NCI-H1048 (cell line): ENCODE measurements around the gene CDCA5.

ENCODE experiments used
- DNase-seq: peaks from one replicate; lab custom pipeline; 2025; lab: John Stamatoyannopoulos, UW

CDCA5 gene

DNA sequence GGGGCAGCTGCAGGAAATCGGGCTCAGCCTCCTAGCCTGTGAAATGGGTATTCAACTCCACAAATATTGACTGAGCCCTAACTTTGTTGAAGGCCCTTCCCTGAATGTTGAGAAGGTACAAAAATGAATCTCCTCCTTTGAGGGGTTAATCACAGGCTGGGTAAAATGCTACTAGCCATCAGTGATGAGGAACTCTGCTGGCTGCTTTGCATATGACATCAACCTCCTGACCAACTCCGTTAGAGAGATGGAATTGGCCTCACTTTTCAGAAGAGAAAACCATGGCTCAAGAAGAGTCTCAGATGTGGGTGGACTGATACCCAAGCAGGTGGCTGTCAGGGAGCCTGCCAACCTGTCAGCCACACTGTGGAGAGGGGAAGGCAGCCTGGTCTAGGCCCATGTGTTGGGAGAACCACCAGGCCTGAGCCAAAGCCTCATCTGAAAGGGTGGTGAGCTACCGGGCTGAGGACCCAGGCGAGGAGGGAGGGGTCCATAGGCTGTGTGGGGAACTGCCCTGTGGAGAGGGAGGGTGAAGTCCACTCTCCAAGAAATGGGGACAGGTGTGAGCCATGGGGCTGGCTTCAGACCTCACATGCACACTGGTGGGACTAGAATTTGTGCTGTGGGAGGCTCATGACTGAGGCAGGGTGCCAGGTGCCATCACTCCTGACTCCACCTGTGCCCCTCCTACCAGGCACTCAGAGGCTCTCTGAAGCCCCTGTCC is 11.8 kb downstream of the CDCA5 start:
- no peak for DNase-seq

DNA sequence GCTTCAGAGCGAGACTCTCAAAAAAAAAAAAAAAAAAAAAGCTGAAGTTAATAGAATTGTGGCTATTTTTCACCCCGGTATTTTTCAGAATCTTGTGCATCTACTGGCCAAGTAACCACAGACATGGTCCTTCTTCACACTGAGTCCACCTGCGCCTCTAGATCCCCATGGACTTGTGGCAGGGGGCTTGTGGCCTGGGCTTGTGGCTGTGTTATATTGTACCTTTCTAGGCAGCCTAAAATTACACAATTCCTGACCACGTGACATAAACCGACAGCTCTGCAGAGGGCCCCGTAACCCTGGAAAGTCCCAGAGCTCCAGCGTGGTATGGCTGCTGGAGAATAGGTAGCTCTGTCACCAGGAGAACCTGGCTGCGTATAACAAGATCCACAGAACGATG is 14.6 kb downstream of the CDCA5 start:
- no peak for DNase-seq

DNA sequence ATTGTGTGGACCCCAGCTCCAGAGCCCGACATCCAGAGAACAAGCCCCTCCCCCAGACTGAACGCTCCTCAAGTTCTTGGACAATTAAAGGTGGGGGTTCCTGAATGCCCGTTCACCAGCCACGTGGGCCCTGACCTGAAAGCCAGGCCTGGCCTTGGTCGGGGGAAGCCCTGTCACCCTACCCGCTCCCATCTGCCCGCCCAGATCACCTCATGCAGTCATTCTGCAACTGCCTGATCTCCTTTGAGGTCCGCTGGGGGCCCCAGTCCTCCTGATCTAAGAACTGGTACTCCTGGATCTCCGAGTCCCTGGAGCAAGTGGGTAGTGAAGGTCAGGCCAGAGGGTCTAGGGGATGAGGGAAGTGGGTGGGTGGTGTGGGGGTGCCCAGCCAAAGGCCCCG is 16.4 kb downstream of the CDCA5 start:
- no peak for DNase-seq

DNA sequence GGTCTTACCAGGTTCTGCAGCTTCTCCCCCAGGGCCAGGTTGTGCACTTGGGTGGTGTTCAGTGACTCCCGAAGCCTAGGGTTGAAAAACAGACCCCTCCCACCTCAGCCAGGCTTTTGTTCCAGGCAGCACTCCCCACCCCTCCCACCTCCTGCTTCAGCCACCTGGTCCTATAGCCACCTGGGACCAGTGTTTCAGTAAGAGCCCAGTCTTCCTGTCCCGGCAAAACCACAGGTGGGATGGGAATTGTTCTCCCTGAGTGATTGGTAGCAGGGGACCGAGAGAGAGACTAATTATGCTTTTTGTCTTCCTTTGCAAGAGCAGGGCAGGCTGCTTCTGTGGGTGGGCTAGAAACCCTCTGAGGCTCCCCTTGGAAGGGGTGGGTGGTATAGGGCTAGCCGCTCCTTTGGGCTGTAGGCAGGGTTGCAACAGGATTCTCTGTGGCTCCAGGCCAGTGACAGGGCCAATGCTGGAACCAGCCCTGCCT is 17.0 kb downstream of the CDCA5 start:
- DNase-seq = no peak

DNA sequence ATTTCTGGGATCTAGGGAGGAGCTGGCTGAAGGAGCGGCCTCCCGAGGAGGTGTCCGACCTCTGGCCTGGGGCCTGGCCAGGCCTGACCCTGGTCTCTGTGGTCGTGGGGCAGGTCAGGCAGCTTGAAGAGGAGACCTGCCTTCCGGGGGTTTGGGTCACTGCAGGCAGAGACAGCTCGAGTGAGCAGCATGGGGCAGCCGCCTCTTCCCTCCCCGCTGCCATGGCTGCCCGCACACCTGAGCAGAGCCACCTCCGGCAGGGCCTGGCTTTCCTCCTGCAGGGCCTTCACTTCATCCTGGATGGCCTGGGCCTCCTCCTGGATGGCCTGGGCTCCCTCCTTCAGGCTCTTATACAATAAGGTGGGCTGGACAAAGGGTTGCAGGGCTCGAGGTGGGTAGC is 17.5 kb downstream of the CDCA5 start:
- no peak for DNase-seq

DNA sequence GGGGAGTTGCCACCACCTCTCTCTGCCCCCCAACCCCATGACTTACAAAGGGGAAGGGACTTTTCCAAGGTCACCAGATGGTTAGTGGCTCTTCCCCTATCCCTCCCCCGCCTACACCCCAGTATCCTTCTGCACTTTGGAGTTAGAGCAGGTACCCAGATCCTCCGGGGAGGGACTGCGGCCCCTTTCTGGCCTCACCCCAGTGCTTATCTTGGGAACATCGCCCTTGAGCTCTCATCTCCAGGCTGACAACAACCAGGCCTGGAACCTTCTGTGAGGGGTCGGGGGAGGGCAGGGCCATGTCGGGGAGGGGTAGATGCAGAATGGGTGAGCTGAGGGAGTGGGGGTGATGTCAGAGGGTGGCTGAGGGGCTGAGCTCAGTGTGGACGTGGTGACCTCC is 18.0 kb downstream of the CDCA5 start:
- no peak for DNase-seq

DNA sequence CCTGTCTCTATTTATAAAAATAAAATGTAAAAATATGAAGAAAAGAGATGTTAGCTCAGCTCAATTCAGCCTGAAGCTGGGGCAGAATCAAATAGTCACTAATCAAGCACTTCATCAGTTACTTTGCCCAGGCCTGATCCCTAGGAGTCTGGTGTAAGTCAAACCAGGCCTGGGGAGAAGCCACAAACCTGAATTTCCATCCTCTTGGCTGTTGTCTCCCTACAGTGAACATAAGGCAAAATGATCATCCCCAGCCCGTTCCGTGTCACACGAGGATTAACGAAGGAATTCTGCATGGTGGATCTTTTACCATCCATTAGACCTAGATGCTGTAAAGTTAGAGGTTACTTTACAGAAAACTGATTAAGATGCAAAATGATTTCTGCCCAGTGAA is 19.0 kb downstream of the CDCA5 start:
- no peak for DNase-seq

DNA sequence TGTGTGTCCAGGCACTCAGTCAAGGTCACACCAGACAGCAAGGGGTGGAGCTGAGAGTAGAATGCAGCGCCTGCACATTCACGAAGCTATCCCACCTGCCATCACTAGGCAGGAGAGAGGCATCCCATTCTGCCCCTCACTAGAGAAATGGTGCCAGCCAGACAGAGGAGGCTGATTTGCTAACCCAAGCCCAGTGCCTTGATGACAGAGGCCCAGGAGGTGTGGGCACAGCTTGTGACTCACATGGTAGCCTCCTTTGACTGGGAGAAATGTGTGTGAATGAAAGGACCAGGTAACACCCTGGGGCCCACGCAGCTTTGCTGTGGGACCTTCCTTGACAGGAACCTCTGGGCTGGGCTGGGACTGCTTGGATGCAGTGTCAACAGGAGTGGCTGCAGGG is 20.3 kb downstream of the CDCA5 start:
- DNase-seq = no peak

DNA sequence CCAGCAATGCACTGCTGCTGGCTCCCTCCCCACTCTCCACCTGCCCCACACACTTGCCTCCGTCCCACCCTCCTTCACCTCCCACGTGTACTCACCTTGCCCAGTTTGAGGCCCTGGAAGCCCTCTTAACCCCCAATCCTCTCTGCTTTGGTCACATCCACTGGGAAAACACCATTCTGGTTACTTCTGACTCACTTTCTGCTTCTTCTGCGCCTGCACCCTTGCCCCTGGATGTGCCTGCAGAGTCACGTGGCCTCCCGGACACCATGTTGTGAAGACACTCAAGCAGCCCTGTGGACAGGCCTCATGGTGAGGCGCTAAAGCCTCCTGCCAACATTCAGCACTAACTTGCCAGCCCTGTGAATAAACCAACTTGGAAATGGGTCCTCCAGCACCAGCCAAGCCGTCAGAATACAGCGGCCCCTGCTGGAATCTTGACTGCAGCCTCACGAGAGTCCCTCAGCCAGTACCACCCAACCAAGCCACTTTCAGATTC is 22.9 kb downstream of the CDCA5 start:
- DNase-seq = no peak

DNA sequence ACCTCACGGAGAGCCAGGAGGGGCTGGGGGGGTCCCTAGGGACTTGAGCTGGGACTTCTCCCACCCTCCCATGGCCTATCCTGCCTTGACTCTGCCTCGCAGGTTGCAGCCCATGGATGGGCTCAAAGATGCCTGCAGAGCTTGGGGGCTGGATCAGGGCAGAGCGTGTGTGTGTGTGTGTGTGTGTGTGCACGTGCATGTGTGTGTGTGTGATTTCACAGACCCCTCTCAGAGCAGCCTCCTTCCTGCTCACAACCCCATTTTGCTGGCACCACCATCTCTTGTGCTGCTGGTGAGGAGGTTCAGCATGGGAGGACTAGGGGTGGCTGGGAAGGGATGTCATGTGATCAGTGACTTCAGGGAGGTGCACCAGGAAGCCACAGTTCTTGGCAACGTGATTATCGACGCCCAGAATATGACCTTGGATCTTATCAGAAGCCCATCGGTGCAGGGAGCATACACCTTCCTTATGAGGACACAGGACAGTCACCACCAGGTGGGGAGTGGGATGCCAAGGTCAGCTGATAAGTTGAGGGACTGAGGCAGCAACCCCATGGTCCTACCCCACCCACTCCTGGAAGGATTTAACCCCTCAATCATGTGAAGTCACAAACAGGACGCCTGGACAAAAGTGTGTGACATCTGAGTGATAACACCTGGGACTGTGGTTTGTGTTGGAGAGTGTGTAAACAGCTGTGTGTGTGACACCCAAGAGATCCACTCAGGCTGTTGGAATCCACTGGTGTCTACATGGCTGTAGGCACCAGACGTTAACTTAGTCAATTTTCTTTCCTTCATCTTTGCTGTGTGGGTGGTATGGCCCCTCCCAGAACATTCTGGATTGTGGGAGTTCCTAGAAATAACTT is 23.6 kb downstream of the CDCA5 start:
- DNase-seq = no peak

DNA sequence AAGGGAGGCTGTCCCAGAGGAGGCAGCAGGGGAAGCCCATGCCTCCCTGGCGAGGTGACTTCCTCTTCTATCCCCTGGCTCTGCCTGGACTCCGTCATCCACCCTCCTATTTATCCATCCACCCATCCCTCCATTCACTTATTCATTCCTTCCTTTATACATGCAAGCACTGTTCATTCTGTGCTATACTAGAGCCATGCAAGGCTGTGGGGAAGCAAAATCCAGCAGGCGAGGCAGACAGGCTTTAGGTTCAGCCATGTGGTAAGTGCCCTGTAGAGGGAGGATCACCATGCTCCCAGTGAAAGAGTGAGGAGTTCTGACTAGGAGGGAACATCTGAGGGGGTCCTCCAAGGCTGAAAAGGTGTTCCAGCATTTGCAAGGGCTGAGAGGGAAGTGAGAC is 24.3 kb downstream of the CDCA5 start:
- no peak for DNase-seq

DNA sequence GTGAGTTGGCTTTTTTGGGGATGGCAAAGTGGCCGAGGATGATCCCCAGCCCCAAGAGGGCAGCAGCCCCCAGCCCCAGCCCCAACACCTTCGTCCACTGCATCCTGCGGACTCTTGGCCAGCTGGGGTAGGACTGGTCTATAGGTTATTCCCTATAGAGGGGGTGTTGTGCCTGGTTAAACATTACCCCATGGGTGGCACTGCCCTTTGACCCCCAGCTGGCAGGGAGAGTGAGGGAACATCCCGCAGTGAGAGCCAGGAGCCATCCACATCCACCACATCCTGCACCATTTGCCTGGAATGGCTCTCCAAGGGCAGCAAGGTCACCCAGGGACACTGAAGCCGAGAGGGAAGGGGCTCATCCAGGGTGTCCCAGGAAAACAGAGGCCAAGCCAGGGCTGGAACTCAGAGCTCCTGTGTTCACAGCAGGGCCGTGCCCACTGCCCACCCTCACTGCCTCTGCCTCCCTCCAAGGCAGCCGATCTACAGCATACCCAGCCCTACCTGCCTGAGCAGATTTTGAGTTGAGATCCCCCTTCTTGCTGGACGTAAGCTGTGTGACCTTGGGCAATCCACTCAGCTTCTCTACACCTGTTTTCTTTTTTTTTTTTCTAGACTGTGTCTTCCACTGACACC is 25.3 kb downstream of the CDCA5 start, which contains the start of gene NAALADL1:
Gene NAALADL1, minus strand, starts transcription at position 135 of the 636 bp plus-strand sequence. Its CDS starts 32 bp downstream, at position 103.
- no peak for DNase-seq

DNA sequence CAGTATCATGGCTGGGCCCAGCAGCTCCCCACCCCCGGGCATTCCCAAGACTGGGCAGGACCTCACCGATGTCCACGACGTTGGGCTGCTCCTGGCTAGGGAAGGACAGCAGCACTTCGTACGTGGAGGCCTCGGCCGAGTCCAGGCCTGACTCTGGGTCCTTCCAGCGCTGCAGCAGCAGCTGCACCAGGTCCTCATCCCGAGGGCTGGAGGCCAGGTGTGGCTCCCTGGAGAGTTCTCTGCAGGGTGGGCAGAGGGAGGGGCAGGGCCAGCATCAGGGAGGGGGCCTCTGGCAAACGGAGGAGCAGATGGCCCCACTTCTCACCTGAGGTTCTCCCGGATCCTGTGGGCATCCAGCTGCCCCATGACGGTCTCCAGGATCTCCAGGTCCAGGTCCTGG is 25.8 kb downstream of the CDCA5 start:
- no peak for DNase-seq

DNA sequence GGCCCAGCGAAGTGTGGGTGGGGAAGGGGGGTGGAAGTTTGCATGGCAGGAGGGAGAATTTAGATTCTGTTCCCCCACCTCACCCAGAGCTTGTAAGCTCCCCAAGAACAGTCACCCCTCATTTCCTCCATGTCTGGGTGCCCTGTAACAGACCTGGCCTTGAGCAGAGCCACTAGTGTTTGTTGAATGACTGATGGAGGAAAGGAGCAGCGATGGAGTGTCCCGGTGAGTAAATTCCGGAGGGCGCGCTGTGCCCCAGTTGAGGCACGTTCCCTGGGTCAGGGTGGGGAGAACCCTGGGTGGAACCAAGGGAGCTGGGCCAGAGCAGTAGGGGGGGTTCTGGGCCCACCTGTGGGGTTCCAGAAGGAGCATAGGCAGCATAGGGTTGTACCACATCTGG is 26.3 kb downstream of the CDCA5 start:
- DNase-seq = no peak

DNA sequence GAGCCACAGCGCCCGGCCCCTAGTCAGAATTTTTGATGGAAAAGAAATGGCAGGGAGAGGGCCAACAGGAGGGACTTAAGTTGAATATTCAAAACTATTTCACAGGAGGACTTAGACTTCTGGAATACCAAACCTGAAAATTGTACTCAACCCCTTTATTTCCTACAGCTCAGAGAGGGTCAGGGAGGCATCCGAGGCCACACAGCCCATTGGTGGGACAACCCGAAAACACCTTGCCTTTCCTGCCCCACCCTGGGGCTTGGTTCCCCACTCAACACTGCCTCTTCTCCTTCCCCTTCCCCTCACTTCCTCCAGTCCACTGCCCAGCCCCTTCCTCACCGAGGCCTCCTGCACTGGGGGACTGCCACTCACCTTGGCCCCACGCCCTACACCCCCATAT is 26.8 kb downstream of the CDCA5 start:
- no peak for DNase-seq

DNA sequence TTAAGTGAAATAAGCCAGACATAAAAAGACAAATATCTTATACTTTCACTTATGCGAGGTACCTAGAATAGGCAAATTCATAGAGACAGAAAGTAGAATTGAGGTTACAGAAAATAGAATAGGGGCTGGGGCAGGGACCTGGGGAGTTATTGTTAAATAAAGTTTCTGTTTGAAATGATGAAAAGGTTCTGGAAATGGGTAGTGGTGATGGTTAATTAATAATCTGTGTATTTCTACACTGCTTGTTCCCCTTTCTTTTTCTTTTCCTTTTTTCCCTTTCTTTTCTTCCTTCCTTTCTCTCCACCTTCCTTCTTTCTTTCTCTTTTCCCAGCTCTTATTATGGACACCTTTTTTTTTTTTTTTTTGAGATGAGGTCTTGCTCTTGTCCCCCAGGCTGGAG is 28.3 kb downstream of the CDCA5 start:
- no peak for DNase-seq

DNA sequence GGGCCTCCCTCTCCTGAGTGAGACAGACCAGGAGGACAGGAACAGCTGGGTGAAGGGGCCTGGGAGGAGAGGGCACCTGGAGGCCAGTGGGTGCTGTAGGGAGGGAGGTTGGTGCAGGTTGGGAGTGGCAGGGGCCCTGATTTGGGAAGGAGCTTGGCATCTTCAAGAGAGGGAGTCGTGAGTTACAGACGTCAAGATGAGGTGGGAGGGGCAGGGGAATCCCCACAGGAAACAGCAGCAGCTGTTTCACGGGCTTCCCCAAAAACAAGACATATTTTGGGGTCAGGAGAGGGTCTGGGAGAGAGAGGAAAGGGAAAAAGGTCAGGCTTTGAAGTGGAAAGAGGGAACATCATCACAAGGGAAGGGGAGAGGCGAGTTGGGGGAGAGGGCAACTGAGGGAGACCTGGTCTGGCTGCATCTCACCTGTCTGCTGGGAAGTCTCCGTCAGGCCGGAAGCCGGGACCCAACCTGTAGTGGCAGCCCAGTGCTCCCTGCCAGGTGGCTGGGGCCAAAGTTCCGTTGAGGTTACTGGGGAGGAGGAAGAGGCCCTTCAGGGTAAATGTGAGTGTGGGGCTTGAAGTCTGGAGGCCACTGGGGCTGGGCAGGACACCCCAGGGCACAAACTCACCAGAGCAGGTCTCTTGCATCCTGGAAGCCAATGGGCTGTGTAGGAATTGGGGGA is 29.9 kb downstream of the CDCA5 start:
- DNase-seq = no peak

DNA sequence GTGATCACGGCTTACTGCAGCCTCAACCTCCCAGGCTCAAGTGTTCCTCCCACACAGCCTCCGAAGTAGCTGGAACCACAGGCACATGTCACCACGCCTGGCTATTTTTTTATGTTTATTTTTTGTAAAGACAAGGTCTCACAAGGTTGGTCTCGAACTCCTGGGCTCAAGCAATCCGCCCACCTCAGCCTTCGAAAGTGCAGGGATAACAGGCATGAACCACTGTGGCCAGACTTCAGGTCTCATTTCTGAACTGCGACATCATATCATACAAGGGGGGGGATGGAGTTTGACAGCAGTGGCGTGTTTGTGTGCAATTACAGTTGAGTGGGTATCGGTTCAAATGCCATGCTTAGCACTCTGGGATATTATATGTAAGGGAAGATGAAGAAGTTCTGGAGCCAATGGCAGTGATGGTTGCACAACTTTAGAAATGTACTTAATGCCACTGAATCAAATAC is 32.4 kb downstream of the CDCA5 start:
- DNase-seq = no peak

DNA sequence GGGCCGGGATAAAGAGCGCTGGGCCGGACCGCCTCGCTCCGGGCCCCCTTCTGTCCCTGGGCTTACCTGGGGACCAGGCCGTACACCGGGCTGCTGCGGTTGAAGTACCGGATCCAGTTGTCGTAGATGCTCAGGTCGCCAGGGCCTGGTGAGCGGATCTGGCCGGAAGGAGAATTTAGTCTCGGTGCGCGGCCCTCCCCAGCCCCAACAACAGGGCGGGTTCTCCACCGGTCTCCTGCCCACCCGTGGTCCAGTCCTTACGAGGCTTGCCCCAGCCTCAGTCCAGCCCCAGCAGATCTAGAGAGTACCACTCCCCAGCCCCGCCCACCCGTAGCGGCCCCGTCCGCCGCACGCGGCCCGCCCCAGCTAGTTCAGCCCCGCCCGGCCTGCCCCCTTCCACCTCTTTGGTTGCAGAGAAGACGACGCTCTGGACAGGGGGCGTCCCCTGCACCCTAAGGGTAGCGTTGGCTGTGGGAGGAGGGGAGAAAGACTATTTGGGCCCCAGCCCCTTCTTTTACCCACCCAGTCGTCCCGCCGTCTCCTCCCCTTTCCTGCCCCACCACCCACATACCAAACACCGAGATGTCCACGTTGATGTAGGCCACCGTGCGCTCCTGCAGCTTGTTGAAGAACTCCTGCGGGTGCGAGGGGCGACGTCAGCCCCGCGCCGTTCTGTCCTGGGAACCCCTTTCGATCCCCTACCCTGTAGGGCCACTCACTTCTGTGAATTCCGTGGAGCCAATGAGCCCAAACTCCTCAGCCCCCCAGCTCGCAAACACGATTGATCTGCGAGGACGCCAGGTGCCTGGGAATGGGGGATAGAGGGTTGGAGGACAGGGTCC is 36.0 kb downstream of the CDCA5 start:
- DNase-seq = no peak

DNA sequence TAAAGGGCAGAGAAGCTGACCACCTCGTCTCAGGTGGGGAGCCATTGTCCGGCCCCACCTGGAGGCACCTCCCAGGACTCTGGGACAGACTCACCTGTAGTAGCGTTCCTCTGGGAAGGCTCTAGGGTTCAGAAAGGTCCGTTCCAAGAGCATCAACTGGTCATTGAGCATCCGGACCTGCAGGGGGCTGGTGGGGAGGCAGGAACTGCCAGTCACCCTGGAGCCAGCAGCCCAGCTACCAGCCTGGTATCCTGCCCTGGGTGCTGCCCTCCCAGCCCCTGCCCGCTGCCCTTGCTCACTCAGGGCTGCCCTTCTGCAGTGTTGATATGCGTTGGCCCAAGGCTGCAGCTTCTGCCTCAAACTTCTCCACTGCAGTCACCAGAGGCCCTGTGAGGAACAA is 38.1 kb downstream of the CDCA5 start:
- DNase-seq = no peak

DNA sequence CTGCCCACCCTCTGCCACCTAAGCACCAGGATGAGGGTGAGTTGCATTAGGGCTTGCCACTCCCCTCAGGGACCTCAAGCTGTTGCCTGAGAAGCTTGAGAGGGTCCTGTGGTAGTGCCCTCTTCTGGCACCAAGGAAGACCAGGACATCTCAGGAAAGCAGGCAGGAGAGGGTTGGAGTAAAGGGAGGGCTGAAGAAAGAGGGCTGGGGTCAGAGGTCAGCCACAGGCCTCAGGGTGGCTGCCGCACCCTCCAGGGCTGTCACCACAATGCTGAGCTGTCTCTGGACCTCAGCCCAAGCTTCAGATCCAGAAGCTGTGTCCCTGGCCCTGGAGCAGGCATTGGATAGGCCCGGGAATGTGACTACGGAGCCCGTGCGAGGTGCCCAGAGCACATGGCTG is 38.8 kb downstream of the CDCA5 start:
- no peak for DNase-seq
